Stimulated activated CD4-positive, alpha-beta T cell treated with anti-CD3 and anti-CD28 coated beads, Interleukin-12 subunit alpha, Interleukin-12 subunit beta, amount 100 ng/mL, for 48 hours (primary cell): Measurements from ENCODE around the gene LRRC23.

Source experiments
- DNase-seq, 3 donors: peaks; one replicate each; pipeline ENCODE4 v3.0.0-alpha.2; 2020; ENCODE audit warnings: low read depth in 2 of 3, low spot score in 1 of 3

Gene LRRC23

DNA sequence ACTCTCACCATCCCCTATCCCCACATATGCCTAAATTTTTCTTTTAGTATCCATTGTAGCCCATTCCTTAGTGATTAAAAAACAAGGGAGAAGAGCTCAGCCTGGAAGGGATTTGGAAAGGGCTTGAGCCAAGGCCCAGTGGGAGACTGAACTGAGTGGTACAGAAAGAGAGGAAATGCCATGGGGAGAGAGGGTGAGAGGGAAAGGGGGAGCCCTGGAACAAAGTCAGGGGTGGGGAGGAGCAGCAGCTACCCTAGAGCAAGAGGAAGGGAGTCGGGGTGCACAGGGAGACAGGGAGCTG is 20.6 kb downstream of the LRRC23 start:
- DNase-seq = no peak

DNA sequence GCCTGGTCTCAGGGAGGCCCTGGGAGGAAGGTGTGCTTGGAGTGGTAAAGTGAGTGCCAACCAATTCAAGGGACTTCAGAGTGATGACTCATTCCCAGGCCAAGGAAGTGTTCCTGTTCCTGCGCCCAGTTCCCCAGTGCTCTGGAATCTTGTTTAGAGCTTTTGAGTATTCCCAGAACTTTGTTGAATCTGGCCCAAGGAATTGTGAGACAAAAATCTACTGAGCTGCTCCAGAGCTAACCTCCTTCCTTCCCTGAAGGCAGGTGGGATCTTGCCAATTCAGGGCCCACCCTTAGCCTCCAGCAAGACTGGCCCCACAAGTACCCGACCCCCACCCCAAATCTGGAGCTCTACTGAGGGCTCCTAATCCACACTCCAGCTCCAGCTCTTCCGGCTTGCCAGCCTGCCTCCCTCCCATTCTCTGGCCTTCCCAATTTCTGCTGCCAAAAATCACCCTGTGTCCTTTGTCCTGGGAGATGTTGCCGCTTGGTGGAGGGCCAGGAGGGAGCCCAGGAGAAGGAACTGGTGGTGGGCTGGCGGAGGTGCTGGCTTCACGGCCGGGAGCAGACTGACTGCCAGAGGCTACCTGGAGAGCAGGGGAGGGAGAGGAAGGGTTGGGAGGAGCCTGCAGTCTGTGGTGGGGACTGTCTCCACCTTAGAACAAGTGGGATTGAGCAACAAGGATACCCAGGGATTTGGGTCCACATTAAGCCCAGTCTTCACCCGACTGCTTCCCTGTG is 21.1 kb downstream of the LRRC23 start:
- DNase-seq = no peak

DNA sequence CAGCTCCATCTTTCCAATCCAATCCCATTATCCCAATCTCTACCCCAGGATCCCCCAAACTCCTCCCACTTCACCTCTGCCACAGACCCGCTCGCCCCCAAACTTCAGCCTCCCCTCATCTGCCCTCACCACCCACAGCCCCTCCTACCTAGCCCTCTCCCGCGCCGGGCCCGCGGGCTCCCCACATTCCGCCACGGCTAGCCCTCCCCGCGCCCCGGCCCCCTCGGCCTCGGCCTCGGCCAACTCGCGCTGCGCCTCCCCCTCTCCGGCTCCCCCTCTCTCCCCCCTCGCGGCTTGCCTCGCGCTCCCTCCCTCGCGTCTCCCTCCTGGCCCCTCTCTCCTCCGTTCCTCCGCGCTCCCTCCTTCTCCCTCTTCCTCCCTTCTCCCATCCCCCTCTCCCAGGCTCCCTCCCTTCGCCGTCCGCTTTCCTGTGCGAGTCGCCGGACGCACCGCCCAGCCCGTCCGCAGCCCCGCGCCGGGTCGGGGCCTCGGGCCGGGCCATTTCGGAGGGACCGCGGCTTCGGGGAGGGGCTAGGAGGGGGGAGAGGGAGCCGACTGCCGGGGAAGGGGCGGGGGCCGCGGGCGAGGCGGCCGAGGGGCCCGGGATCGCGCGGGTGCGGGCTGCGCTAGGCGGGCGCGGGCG is 22.9 kb downstream of the LRRC23 start, which contains the start of gene ATN1:
Gene ATN1, plus strand, starts transcription at position 581 of the 643 bp plus-strand sequence. CDS start 6,043 bp downstream, outside the sequence.
- no peak for DNase-seq

GRCh38 chr12:6928022-6928702 is 23.5 kb downstream of the LRRC23 start:
- no peak for DNase-seq

- DNase-seq = no peak
Observed at GRCh38 chr12:6928703-6929407, 24.2 kb downstream of the LRRC23 start.

DNA sequence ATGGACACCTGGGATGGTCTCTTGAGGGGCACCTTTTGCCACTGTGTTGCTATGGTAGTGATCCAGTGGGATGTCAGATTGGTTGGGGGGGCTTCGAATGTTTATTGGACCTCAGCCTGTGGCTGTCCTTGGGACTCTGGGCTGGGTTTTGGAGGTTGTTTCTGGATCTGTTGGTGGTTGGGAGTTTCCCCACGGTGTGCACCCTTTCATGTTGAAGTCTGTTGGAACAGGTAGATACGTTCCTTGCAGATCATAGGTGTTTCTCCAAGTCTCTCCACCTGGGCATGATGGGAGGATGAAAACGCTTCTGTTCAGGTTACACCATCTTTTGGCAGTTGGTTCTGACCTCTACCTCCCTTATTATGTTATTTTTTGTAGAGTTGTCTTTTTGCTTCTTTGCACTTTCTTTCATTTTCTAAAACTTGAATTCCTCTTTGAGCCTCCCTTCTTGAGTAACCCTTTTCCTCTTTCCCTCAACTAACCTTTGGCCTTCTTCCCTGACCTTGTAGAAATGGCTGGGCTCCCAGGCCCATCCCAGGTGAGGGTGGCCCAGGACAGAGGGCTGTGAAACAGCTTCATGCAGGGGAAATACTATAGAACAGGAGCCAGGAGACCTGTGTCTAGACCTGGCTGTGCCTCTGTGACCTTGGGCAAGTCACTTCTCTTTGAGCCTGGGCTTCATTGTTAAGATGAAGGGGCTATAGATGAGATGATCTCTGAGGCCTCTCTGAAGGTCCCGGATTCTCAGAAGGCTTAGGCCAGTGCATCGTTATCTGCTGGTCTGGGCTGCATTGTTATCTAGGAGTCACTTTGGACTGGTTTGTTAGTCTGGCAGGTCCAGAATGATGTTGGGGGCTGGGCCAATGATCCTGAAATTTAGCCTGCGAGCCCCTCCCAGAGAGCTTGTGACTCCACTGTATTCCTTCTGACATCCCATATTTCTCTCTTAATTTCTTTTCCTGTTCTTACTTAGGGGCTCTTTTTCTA is 25.1 kb downstream of the LRRC23 start:
- no peak for DNase-seq

DNA sequence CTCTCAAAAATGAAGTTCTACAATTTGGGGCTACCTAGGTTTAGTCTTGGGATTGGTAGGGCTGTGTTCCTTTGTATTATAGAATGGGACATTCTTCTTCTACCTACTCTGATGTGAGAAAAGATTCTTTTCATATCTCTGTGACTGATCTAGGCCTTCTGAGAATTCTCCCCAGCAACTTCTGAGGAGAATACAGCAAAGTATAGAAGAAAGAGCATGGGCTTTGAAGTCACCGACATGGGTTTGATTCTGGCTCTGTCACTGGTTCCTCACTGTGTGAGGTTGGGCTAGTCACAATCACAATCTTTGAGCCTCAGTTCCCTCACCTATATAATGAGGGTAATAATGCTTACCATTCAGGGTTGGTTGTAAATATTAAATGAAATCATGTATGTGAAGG is 28.1 kb downstream of the LRRC23 start:
- no peak for DNase-seq

DNA sequence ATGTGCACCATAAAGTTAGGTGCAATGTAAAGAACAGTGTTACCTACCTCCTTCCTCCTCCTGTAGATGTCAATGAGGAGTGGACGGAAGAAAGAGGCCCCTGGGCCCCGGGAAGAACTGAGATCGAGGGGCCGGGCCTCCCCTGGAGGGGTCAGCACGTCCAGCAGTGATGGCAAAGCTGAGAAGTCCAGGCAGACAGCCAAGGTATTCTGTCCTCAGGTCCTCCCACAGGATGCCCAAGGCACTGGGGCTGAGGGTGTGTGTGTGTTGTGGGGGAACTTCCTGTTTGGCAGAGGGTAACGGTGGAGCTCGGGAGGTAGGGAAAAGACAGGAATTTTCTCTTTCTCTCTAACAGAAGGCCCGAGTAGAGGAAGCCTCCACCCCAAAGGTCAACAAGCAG is 29.5 kb downstream of the LRRC23 start:
- no peak for DNase-seq

DNA sequence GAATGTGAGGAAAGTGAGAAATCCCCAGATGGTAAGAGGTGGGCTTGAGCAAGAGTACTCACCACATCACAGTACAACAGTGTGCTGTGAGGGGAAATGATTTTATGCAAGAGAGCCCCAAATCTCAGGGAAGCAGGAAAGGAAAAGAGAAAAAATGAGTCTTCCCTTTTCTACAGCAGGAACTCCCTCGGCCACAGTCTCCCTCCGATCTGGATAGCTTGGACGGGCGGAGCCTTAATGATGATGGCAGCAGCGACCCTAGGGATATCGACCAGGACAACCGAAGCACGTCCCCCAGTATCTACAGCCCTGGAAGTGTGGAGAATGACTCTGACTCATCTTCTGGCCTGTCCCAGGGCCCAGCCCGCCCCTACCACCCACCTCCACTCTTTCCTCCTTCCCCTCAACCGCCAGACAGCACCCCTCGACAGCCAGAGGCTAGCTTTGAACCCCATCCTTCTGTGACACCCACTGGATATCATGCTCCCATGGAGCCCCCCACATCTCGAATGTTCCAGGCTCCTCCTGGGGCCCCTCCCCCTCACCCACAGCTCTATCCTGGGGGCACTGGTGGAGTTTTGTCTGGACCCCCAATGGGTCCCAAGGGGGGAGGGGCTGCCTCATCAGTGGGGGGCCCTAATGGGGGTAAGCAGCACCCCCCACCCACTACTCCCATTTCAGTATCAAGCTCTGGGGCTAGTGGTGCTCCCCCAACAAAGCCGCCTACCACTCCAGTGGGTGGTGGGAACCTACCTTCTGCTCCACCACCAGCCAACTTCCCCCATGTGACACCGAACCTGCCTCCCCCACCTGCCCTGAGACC is 31.0 kb downstream of the LRRC23 start:
- DNase-seq = no peak

- DNase-seq = no peak
Observed at GRCh38 chr12:6936194-6936635, 31.6 kb downstream of the LRRC23 start.

DNA sequence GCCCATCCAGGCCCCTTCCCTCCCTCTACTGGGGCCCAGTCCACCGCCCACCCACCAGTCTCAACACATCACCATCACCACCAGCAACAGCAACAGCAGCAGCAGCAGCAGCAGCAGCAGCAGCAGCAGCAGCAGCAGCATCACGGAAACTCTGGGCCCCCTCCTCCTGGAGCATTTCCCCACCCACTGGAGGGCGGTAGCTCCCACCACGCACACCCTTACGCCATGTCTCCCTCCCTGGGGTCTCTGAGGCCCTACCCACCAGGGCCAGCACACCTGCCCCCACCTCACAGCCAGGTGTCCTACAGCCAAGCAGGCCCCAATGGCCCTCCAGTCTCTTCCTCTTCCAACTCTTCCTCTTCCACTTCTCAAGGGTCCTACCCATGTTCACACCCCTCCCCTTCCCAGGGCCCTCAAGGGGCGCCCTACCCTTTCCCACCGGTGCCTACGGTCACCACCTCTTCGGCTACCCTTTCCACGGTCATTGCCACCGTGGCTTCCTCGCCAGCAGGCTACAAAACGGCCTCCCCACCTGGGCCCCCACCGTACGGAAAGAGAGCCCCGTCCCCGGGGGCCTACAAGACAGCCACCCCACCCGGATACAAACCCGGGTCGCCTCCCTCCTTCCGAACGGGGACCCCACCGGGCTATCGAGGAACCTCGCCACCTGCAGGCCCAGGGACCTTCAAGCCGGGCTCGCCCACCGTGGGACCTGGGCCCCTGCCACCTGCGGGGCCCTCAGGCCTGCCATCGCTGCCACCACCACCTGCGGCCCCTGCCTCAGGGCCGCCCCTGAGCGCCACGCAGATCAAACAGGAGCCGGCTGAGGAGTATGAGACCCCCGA is 32.2 kb downstream of the LRRC23 start:
- DNase-seq = peak in 2 of 3 donors; percentile 52 to 53

DNA sequence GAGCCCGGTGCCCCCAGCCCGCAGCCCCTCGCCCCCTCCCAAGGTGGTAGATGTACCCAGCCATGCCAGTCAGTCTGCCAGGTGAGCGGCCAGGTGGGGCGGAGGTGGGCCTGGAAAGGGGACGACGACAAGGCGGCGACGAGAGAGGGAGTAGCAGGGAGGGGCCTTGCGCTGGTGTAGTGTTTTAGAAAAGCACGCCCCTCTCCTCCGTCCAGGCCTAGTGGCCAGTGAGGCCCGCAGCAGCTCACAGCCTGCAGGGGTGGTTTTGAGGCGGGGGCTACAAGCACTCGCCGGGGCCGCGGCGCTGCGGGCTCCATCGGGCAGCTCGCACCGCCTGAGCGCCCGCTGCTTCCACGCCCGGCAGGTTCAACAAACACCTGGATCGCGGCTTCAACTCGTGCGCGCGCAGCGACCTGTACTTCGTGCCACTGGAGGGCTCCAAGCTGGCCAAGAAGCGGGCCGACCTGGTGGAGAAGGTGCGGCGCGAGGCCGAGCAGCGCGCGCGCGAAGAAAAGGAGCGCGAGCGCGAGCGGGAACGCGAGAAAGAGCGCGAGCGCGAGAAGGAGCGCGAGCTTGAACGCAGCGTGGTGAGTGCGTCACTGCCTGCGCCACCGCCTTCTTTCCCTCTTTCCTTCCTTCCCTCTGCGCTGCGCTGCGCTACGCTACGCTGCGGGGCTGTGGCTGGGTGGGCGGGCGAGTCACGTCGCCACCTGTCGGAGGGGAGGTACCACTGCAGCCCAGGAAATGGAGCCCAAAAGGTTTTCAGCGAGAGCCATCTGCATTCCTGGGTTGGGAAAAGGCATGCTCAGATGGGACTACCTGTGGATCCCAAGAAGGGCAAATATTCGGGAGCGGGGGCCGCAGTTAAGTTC is 33.1 kb downstream of the LRRC23 start:
- DNase-seq = peak; percentile 89 to 92 (median 89)

DNA sequence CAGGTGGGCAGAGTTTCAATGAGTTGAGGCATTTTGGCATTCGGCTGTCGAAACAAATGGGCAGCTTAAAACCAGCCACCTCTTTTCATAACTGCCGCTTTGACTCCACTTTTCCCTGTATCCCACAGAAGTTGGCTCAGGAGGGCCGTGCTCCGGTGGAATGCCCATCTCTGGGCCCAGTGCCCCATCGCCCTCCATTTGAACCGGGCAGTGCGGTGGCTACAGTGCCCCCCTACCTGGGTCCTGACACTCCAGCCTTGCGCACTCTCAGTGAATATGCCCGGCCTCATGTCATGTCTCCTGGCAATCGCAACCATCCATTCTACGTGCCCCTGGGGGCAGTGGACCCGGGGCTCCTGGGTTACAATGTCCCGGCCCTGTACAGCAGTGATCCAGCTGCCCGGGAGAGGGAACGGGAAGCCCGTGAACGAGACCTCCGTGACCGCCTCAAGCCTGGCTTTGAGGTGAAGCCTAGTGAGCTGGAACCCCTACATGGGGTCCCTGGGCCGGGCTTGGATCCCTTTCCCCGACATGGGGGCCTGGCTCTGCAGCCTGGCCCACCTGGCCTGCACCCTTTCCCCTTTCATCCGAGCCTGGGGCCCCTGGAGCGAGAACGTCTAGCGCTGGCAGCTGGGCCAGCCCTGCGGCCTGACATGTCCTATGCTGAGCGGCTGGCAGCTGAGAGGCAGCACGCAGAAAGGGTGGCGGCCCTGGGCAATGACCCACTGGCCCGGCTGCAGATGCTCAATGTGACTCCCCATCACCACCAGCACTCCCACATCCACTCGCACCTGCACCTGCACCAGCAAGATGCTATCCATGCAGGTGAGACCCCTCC is 34.0 kb downstream of the LRRC23 start:
- no peak for DNase-seq

DNA sequence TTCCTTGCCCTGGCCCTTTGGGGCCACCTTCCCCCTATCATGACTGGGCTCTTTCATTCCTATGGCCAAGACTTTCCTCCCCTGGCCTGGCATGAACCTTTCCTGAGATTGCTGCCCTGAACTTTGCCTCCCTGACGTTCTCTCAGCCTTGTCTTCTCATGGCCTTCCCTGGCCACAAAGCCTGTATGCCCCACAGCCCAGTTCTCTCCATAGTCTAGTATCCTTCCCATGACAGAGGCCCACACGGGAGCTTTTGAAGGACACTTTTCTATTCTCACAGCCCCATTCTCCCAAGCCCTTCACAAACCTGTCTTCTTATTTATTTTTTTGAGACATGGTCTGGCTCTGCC is 34.5 kb downstream of the LRRC23 start:
- no peak for DNase-seq

DNA sequence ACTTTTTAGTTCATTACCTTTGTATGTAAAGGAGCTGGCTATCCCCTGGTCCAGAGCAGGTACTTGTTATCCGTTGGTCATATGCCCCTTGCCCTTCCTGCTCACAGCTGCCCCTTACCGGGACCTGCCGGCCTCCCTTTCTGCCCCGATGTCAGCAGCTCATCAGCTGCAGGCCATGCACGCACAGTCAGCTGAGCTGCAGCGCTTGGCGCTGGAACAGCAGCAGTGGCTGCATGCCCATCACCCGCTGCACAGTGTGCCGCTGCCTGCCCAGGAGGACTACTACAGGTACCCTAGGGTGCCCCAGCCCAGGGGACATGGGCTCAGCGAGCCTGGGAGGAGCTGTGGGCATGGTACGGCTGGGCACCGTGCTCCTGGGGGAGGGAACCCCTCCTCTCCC is 36.6 kb downstream of the LRRC23 start:
- DNase-seq = no peak

DNA sequence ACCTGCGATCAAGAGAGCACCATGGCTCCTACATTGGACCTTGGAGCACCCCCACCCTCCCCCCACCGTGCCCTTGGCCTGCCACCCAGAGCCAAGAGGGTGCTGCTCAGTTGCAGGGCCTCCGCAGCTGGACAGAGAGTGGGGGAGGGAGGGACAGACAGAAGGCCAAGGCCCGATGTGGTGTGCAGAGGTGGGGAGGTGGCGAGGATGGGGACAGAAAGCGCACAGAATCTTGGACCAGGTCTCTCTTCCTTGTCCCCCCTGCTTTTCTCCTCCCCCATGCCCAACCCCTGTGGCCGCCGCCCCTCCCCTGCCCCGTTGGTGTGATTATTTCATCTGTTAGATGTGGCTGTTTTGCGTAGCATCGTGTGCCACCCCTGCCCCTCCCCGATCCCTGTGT is 37.2 kb downstream of the LRRC23 start:
- no peak for DNase-seq

GRCh38 chr12:6942331-6942665 is 37.7 kb downstream of the LRRC23 start:
- no peak for DNase-seq
